HEK293 (cell line): Measurements from ENCODE around the gene LLGL1.

Experiments
- CTCF ChIA-PET: fragments of 350-600 bp; formaldehyde crosslinking; extraction: SDS; loops from one replicate; lab custom pipeline; 2021; ENCODE audit warnings: antibody characterized with exemption; lab: Yijun Ruan, JAX
- POLR2A ChIA-PET: fragments of 300-600 bp; formaldehyde crosslinking; extraction: SDS; loops from one replicate; lab custom pipeline; 2020; ENCODE audit warnings: antibody characterized with exemption, inconsistent platforms; lab: Yijun Ruan, JAX
- H3K27ac ChIP-seq: fragments of 200-500 bp; sonication (Bioruptor generic); 2 replicates; pipeline ENCODE4 v1.5.1; 2014; ENCODE audit warnings: low read depth, low read length, control low read depth, inconsistent platforms; ENCODE audit errors: extremely low read depth
- H3K36me3 ChIP-seq, 2 experiments: fragments of 200-500 bp in 1 of 2; sonication (Bioruptor generic) in 1 of 2; 1 replicate in 1 of 2; 2 replicates in 1 of 2; pipeline ENCODE4 v1.5.1; 2014 to 2017; ENCODE audit warnings: inconsistent platforms in 2 of 2, low read length in 2 of 2; ENCODE audit not compliant: control insufficient read depth in 2 of 2, insufficient read depth in 1 of 2
- H3K4me1 ChIP-seq: fragments of 200-500 bp; sonication (Bioruptor generic); 2 replicates; pipeline ENCODE4 v1.5.1; 2014; ENCODE audit warnings: mild to moderate bottlenecking, low read length, inconsistent platforms; ENCODE audit not compliant: control insufficient read depth, insufficient read depth
- H3K4me3 ChIP-seq: 2 replicates; pipeline ENCODE4 v1.5.1; 2011; ENCODE audit warnings: low read depth, mild to moderate bottlenecking, control low read depth, low read length, moderate library complexity
- H3K9me3 ChIP-seq: fragments of 200-500 bp; sonication (Bioruptor generic); 2 replicates; pipeline ENCODE4 v1.5.1; 2014; ENCODE audit warnings: low read depth, low read length, inconsistent platforms; ENCODE audit not compliant: control insufficient read depth, insufficient read depth
- BCL11B ChIP-seq: fragments of 450-650 bp; formaldehyde crosslinking; IDR thresholded peaks from 2 replicates; pipeline ENCODE4 v1.5.1; 2016; ENCODE audit warnings: low read depth, missing biosample characterization, missing genetic modification characterization
- ELK4 ChIP-seq: IDR thresholded peaks from 2 replicates; pipeline ENCODE4 v1.6.1; 2011; ENCODE audit warnings: mild to moderate bottlenecking, low read depth, low read length, borderline replicate concordance
- FEZF1 ChIP-seq: fragments of 450-650 bp; formaldehyde crosslinking; IDR thresholded peaks from 2 replicates; pipeline ENCODE4 v1.5.1; 2016; ENCODE audit warnings: missing biosample characterization, missing genetic modification characterization
- GLI4 ChIP-seq: fragments of 450-650 bp; formaldehyde crosslinking; IDR thresholded peaks from 2 replicates; pipeline ENCODE4 v1.5.1; 2016; ENCODE audit warnings: missing biosample characterization, missing genetic modification characterization
- KLF17 ChIP-seq: fragments of 450-650 bp; formaldehyde crosslinking; IDR thresholded peaks from 2 replicates; pipeline ENCODE4 v1.5.1; 2016; ENCODE audit warnings: missing biosample characterization, missing genetic modification characterization
- KLF7 ChIP-seq: fragments of 450-650 bp; formaldehyde crosslinking; IDR thresholded peaks from 2 replicates; pipeline ENCODE4 v1.5.1; 2016; ENCODE audit warnings: missing biosample characterization, missing genetic modification characterization, borderline replicate concordance
- PRDM1 ChIP-seq: fragments of 450-650 bp; formaldehyde crosslinking; IDR thresholded peaks from 2 replicates; pipeline ENCODE4; 2016; ENCODE audit warnings: missing biosample characterization, missing genetic modification characterization
- PRDM6 ChIP-seq: fragments of 450-650 bp; formaldehyde crosslinking; IDR thresholded peaks from 2 replicates; pipeline ENCODE4 v1.5.1; 2017; ENCODE audit warnings: missing biosample characterization, missing genetic modification characterization
- TCF7L2 ChIP-seq: IDR thresholded peaks from 2 replicates; pipeline ENCODE4 v1.6.1; 2011; ENCODE audit warnings: low read depth, mild to moderate bottlenecking, inconsistent platforms, low read length, moderate library complexity, borderline replicate concordance
- TSHZ1 ChIP-seq: fragments of 450-650 bp; formaldehyde crosslinking; IDR thresholded peaks from 2 replicates; pipeline ENCODE4 v1.5.1; 2016; ENCODE audit warnings: missing biosample characterization, missing genetic modification characterization, borderline replicate concordance
- ZBTB48 ChIP-seq: fragments of 450-650 bp; formaldehyde crosslinking; IDR thresholded peaks from 2 replicates; pipeline ENCODE4 v1.5.1; 2016; ENCODE audit warnings: missing biosample characterization, missing genetic modification characterization
- ZBTB8A ChIP-seq: fragments of 450-650 bp; formaldehyde crosslinking; IDR thresholded peaks from 2 replicates; pipeline ENCODE4 v1.5.1; 2016; ENCODE audit warnings: missing biosample characterization, missing genetic modification characterization
- ZNF155 ChIP-seq: fragments of 450-650 bp; formaldehyde crosslinking; IDR thresholded peaks from 2 replicates; pipeline ENCODE4 v1.5.1; 2016; ENCODE audit warnings: missing biosample characterization, missing genetic modification characterization
- ZNF211 ChIP-seq: fragments of 450-650 bp; formaldehyde crosslinking; IDR thresholded peaks from 2 replicates; pipeline ENCODE4 v1.5.1; 2016; ENCODE audit warnings: low read depth, missing biosample characterization, missing genetic modification characterization
- ZNF292 ChIP-seq: fragments of 450-650 bp; formaldehyde crosslinking; IDR thresholded peaks from 2 replicates; pipeline ENCODE4 v1.5.1; 2016; ENCODE audit warnings: low read depth, missing biosample characterization, missing genetic modification characterization, borderline replicate concordance
- ZNF48 ChIP-seq: fragments of 450-650 bp; formaldehyde crosslinking; IDR thresholded peaks from 2 replicates; pipeline ENCODE4 v1.5.1; 2016; ENCODE audit warnings: missing biosample characterization, missing genetic modification characterization
- ZNF488 ChIP-seq: fragments of 450-650 bp; formaldehyde crosslinking; IDR thresholded peaks from 2 replicates; pipeline ENCODE4 v1.5.1; 2016; ENCODE audit warnings: missing biosample characterization, missing genetic modification characterization
- ZNF549 ChIP-seq: fragments of 450-650 bp; IDR thresholded peaks from 2 replicates; pipeline ENCODE4 v1.5.1; 2018; ENCODE audit warnings: missing biosample characterization, missing genetic modification characterization, mild to moderate bottlenecking, inconsistent platforms, moderate library complexity
- ZNF561 ChIP-seq: fragments of 450-650 bp; IDR thresholded peaks from 2 replicates; pipeline ENCODE4 v1.5.1; 2018; ENCODE audit warnings: missing biosample characterization, missing genetic modification characterization, borderline replicate concordance
- ZNF585B ChIP-seq: fragments of 450-650 bp; formaldehyde crosslinking; IDR thresholded peaks from 2 replicates; pipeline ENCODE4 v1.5.1; 2016; ENCODE audit warnings: missing biosample characterization, missing genetic modification characterization
- ZNF610 ChIP-seq: fragments of 450-650 bp; formaldehyde crosslinking; IDR thresholded peaks from 2 replicates; pipeline ENCODE4 v1.5.1; 2016; ENCODE audit warnings: missing biosample characterization, missing genetic modification characterization, borderline replicate concordance
- ZNF692 ChIP-seq: fragments of 450-650 bp; formaldehyde crosslinking; IDR thresholded peaks from 2 replicates; pipeline ENCODE4 v1.5.1; 2016; ENCODE audit warnings: missing biosample characterization, missing genetic modification characterization
- ZNF776 ChIP-seq: fragments of 450-650 bp; formaldehyde crosslinking; IDR thresholded peaks from 2 replicates; pipeline ENCODE4 v1.5.0; 2017; ENCODE audit warnings: missing biosample characterization, missing genetic modification characterization, borderline replicate concordance
- ZXDB ChIP-seq: fragments of 450-650 bp; formaldehyde crosslinking; IDR thresholded peaks from 2 replicates; pipeline ENCODE4 v1.5.1; 2016; ENCODE audit warnings: missing biosample characterization, missing genetic modification characterization

LLGL1 gene

GRCh38 chr17:18183334-18184142 lies 41.9 kb upstream of the LLGL1 start, which contains the start of gene ALKBH5 (continued):
- no peak for TF ChIP-seq ELK4
- no peak for TF ChIP-seq ZNF292 (tag by site-specific recombination)
- TF ChIP-seq ZNF549 (tag by site-specific recombination) = no peak
- no peak for TF ChIP-seq GLI4 (tag by site-specific recombination)
- TF ChIP-seq ZNF610 (tag by site-specific recombination) = peak; percentile 69
- peak; percentile 95 for TF ChIP-seq ZBTB48 (tag by site-specific recombination)
- peak; percentile 84 for TF ChIP-seq KLF17 (tag by site-specific recombination)
- no peak for TF ChIP-seq ZNF776 (tag by site-specific recombination)
- no peak for TF ChIP-seq TCF7L2
- no peak for TF ChIP-seq TSHZ1 (tag by site-specific recombination)
- no peak for TF ChIP-seq PRDM1 (tag by site-specific recombination)
- TF ChIP-seq ZNF211 = no peak
- no peak for TF ChIP-seq ZNF692 (tag by site-specific recombination)
- no peak; the same call in 1 of the 2 replicates for TF ChIP-seq ZNF561 (tag by site-specific recombination)

- CTCF ChIA-PET = interaction anchor here (0.7 to 3.4 kb wide), 5 partner anchors 15 to 71 kb away, joined by 3 to 20 read pairs (median 3); no protein-coding TSS in a partner anchor
- H3K4me1 ChIP-seq = peaks cover 33% of the 10 kb centered on the region
- POLR2A ChIA-PET = interaction anchor here (0.6 to 3.3 kb wide), 12 partner anchors 8 to 77 kb away, joined by 3 to 24 read pairs (median 5); no protein-coding TSS in a partner anchor
- TF ChIP-seq ZNF48 (tag by site-specific recombination) = no peak
- TF ChIP-seq ZXDB = no peak
- TF ChIP-seq ZNF155 (tag by site-specific recombination) = no peak
- peak; percentile 17 for TF ChIP-seq ZBTB8A (tag by site-specific recombination)
- TF ChIP-seq PRDM6 (tag by site-specific recombination) = no peak
- TF ChIP-seq BCL11B = no peak
- no peak for TF ChIP-seq FEZF1 (tag by site-specific recombination)
- TF ChIP-seq ZNF488 (tag by site-specific recombination) = no peak
- TF ChIP-seq KLF7 (tag by site-specific recombination) = no peak
- TF ChIP-seq ZNF585B (tag by site-specific recombination) = no peak
- TF ChIP-seq ZNF292 (tag by site-specific recombination) = no peak
Measured at GRCh38 chr17:18184143-18185031, 41.0 kb upstream of the LLGL1 start.

More at GRCh38 chr17:18184143-18185031, 41.0 kb upstream of the LLGL1 start:
- Histone ChIP-seq H3K36me3 (peaks cover 19 to 44% of the 10 kb centered on the region in 2 experiments; a peak in 2 of 3 replicates), H3K9me3 (no peaks in the 10 kb centered on the region), H3K27ac (peak overlapping the region; percentile 94), H3K4me3 (peak overlapping the region; percentile 59)
